IMR-90 (cell line): ENCODE results near the gene ZNF407. TPM values are rescaled to one million over a fixed set of nuclear protein-coding genes. Genes with fewer than 3 reads are reported as not detected.

Source experiments
- ATAC-seq: fragments of 200-7000 bp; cut with Tn5 transposase; 2 replicates; pipeline ENCODE4 v1.9.1; 2020; ENCODE audit warnings: low read depth, mild to moderate bottlenecking, moderate library complexity
- BruUV-seq: library from RNA; stranded (reverse); fragments of 400-500 nt; replicated peaks from 2 replicates; lab custom pipeline; 2021; lab: Mats Ljungman, UMichigan
- CTCF ChIA-PET: fragments of 300-600 bp; formaldehyde crosslinking; extraction: SDS; loops from one replicate; lab custom pipeline; 2021; ENCODE audit warnings: antibody characterized with exemption; lab: Yijun Ruan, JAX
- POLR2A ChIA-PET: fragments of 300-600 bp; sonication (Branson Sonifier 250); formaldehyde crosslinking; loops from one replicate; lab custom pipeline; 2022; ENCODE audit warnings: antibody characterized with exemption; ENCODE audit not compliant: unreplicated experiment; lab: Charles Lee
- DNase-seq: peaks from one replicate; pipeline ENCODE4 v3.0.0; 2013
- H2AFZ ChIP-seq: replicated peaks from 2 replicates; pipeline ENCODE3; 2013; ENCODE audit warnings: low read length, mild to moderate bottlenecking; ENCODE audit not compliant: poor library complexity
- H2AK5ac ChIP-seq: 2 replicates; pipeline ENCODE4 v1.6.1; 2013; ENCODE audit warnings: low read depth, low read length, inconsistent platforms
- H2AK9ac ChIP-seq: replicated peaks from 2 replicates; pipeline ENCODE3; 2013; ENCODE audit warnings: mild to moderate bottlenecking, low read depth, low read length, moderate library complexity; ENCODE audit not compliant: poor library complexity
- H2BK120ac ChIP-seq: 2 replicates; pipeline ENCODE4 v1.6.1; 2013; ENCODE audit warnings: low read depth, low read length, inconsistent platforms
- H2BK15ac ChIP-seq: 3 replicates; pipeline ENCODE4 v1.6.1; 2013; ENCODE audit warnings: low read depth, low read length, inconsistent platforms
- H2BK20ac ChIP-seq: 2 replicates; pipeline ENCODE4 v1.6.1; 2013; ENCODE audit warnings: low read depth, mild to moderate bottlenecking, inconsistent platforms, low read length, moderate library complexity
- H2BK5ac ChIP-seq: 2 replicates; pipeline ENCODE4 v1.6.1; 2013; ENCODE audit warnings: mild to moderate bottlenecking, low read depth, low read length, inconsistent platforms; ENCODE audit not compliant: poor library complexity, severe bottlenecking
- H3K14ac ChIP-seq: replicated peaks from 2 replicates; pipeline ENCODE4 v1.6.1; 2013; ENCODE audit warnings: low read depth, low read length, inconsistent platforms
- H3K18ac ChIP-seq: 2 replicates; pipeline ENCODE4 v1.6.1; 2013; ENCODE audit warnings: low read depth, low read length, control low read depth
- H3K23ac ChIP-seq: 2 replicates; pipeline ENCODE4 v1.6.1; 2013; ENCODE audit warnings: low read depth, low read length, inconsistent platforms
- H3K27ac ChIP-seq: 2 replicates; pipeline ENCODE4 v1.5.1; 2013; ENCODE audit warnings: mild to moderate bottlenecking, control low read depth, low read length; ENCODE audit not compliant: insufficient read depth
- H3K27me3 ChIP-seq: 2 replicates; pipeline ENCODE4 v1.6.1; 2013; ENCODE audit warnings: low read length; ENCODE audit not compliant: control insufficient read depth, insufficient read depth
- H3K36me3 ChIP-seq: 2 replicates; pipeline ENCODE4 v1.6.1; 2013; ENCODE audit warnings: low read length, mixed read lengths; ENCODE audit not compliant: control insufficient read depth, insufficient read depth
- H3K4ac ChIP-seq: 2 replicates; pipeline ENCODE4 v1.6.1; 2013; ENCODE audit warnings: low read depth, low read length, inconsistent platforms
- H3K4me1 ChIP-seq: 2 replicates; pipeline ENCODE4 v1.6.1; 2013; ENCODE audit warnings: low read length, mixed read lengths; ENCODE audit not compliant: control insufficient read depth, insufficient read depth
- H3K4me2 ChIP-seq: 2 replicates; pipeline ENCODE4 v1.6.1; 2013; ENCODE audit warnings: low read depth, mild to moderate bottlenecking, control low read depth, low read length, moderate library complexity
- H3K4me3 ChIP-seq: 2 replicates; pipeline ENCODE4 v1.5.1; 2013; ENCODE audit warnings: low read depth, mild to moderate bottlenecking, control low read depth, low read length, moderate library complexity; ENCODE audit not compliant: insufficient read depth
- H3K56ac ChIP-seq: 2 replicates; pipeline ENCODE4 v1.6.1; 2013; ENCODE audit warnings: low read length, inconsistent platforms; ENCODE audit not compliant: insufficient read depth; ENCODE audit errors: extremely low read depth
- H3K79me1 ChIP-seq, 2 experiments: 2 replicates each; pipeline ENCODE4 v1.6.1; 2013; ENCODE audit warnings: low read length in 2 of 2, inconsistent platforms in 1 of 2, low read depth in 1 of 2
- H3K9ac ChIP-seq: 2 replicates; pipeline ENCODE4 v1.6.1; 2013; ENCODE audit warnings: low read depth, low read length, control low read depth
- H3K9me1 ChIP-seq: 2 replicates; pipeline ENCODE4 v1.6.1; 2013; ENCODE audit warnings: low read length, inconsistent platforms; ENCODE audit not compliant: insufficient read depth
- H3K9me3 ChIP-seq: 2 replicates; pipeline ENCODE4 v1.6.1; 2013; ENCODE audit warnings: low read length; ENCODE audit not compliant: control insufficient read depth, insufficient read depth
- H4K20me1 ChIP-seq: 2 replicates; pipeline ENCODE4 v1.6.1; 2013; ENCODE audit warnings: low read length, inconsistent platforms; ENCODE audit not compliant: insufficient read depth
- H4K5ac ChIP-seq: 2 replicates; pipeline ENCODE4 v1.6.1; 2013; ENCODE audit warnings: mild to moderate bottlenecking, low read depth, low read length, control low read depth
- H4K8ac ChIP-seq, 2 experiments: 2 replicates each; pipeline ENCODE4 v1.6.1; 2013; ENCODE audit warnings: low read depth in 2 of 2, low read length in 2 of 2, control low read depth in 1 of 2, inconsistent platforms in 1 of 2
- H4K91ac ChIP-seq: 2 replicates; pipeline ENCODE4 v1.6.1; 2013; ENCODE audit warnings: low read depth, low read length, inconsistent platforms; ENCODE audit not compliant: insufficient read depth
- CEBPB ChIP-seq: IDR thresholded peaks from 2 replicates; pipeline ENCODE4 v1.6.1; 2012; ENCODE audit warnings: low read depth, low read length, improper control_type of control experiment
- CHD1 ChIP-seq: IDR thresholded peaks from 2 replicates; pipeline ENCODE4 v1.6.1; 2012; ENCODE audit warnings: low read depth, low read length, improper control_type of control experiment
- ELK1 ChIP-seq: fragments of 150-350 bp; IDR thresholded peaks from 2 replicates; pipeline ENCODE4 v1.6.1; 2016; ENCODE audit warnings: low read depth, mild to moderate bottlenecking, low read length, moderate library complexity, borderline replicate concordance
- FOS ChIP-seq: fragments of 150-350 bp; IDR thresholded peaks from 2 replicates; pipeline ENCODE4 v1.6.1; 2016; ENCODE audit warnings: low read depth, low read length
- MAFK ChIP-seq: IDR thresholded peaks from 2 replicates; pipeline ENCODE4 v1.6.1; 2012; ENCODE audit warnings: low read depth, low read length, improper control_type of control experiment
- MAZ ChIP-seq: IDR thresholded peaks from 2 replicates; pipeline ENCODE4 v1.6.1; 2012; ENCODE audit warnings: low read depth, mild to moderate bottlenecking, low read length, improper control_type of control experiment, moderate library complexity, borderline replicate concordance
- MXI1 ChIP-seq: IDR thresholded peaks from 2 replicates; pipeline ENCODE4 v1.6.1; 2012; ENCODE audit warnings: low read depth, mild to moderate bottlenecking, low read length, moderate library complexity, borderline replicate concordance
- NFE2L2 ChIP-seq: fragments of 150-350 bp; IDR thresholded peaks from 2 replicates; pipeline ENCODE4 v1.6.1; 2016; ENCODE audit warnings: low read depth, mild to moderate bottlenecking, low read length
- POLR2A ChIP-seq: IDR thresholded peaks from 2 replicates; pipeline ENCODE4 v1.6.1; 2012; ENCODE audit warnings: mild to moderate bottlenecking, low read depth, low read length
- RAD21 ChIP-seq: IDR thresholded peaks from 2 replicates; pipeline ENCODE4 v1.6.1; 2012; ENCODE audit warnings: low read length, improper control_type of control experiment
- RCOR1 ChIP-seq: IDR thresholded peaks from 2 replicates; pipeline ENCODE4 v1.6.1; 2012; ENCODE audit warnings: mild to moderate bottlenecking, low read length, improper control_type of control experiment; ENCODE audit not compliant: insufficient replicate concordance
- SMC3 ChIP-seq: fragments of 150-350 bp; IDR thresholded peaks from 2 replicates; pipeline ENCODE4 v1.6.1; 2016; ENCODE audit warnings: low read depth, mild to moderate bottlenecking, antibody characterized with exemption, low read length, moderate library complexity
- USF2 ChIP-seq: fragments of 150-350 bp; IDR thresholded peaks from 2 replicates; pipeline ENCODE4 v1.6.1; 2017; ENCODE audit warnings: mild to moderate bottlenecking, antibody characterized with exemption, low read length, low read depth
- WGBS, 2 experiments: methylation state at CpG; one replicate each; pipeline versions ENCODE4 v1.1.5 to v1.1.7; 2013; ENCODE audit warnings: missing lambda C conversion rate in 2 of 2; ENCODE audit not compliant: insufficient read length in 1 of 2; ENCODE audit errors: extremely low coverage in 2 of 2; 5-methylcytosine and 5-hydroxymethylcytosine counted together
- dilution Hi-C: fragments of 300-500 bp; cut with HindIII; formaldehyde crosslinking; loops from one replicate; pipeline ENCODE4 v1.14.3; 2018; ENCODE audit warnings: low sequenced_read_pairs; ENCODE audit not compliant: unreplicated experiment
- in situ Hi-C: fragments of 300-500 bp; cut with MboI; formaldehyde crosslinking; loops from 3 replicates; pipeline ENCODE4 v1.14.3; 2019; ENCODE audit warnings: low sequenced_read_pairs, inconsistent platforms, mixed read lengths
- intact Hi-C: fragments of 100-400 bp; cut with micrococcal nuclease; formaldehyde crosslinking; loops from 2 replicates; pipeline ENCODE4 v1.10.0; 2022
- polyA plus RNA-seq, 3 experiments: library from polyadenylated mRNA; depleted of rRNA; stranded (reverse); fragments of >200 nt; gene quantifications; 2 replicates each; pipeline ENCODE4 v1.2.3, GENCODE V29; 2012; ENCODE audit warnings: low replicate concordance in 1 of 3
- total RNA-seq: library from RNA; depleted of rRNA; stranded (reverse); fragments of >200 nt; gene quantifications from 2 replicates; pipeline ENCODE4 v1.2.3, GENCODE V29; 2012
- TF ChIP-seq, protein P1 (sequence below): conservative IDR thresholded peaks from 2 replicates; pipeline ENCODE4 v1.5.1; 2012; ENCODE audit warnings: mild to moderate bottlenecking, low read depth, low read length, improper control_type of control experiment

Gene ZNF407
- total and polyA plus RNA-seq, 2 of the 4 experiments (the other 2 are of a cell fraction): 3.1 to 20.1 TPM

DNA sequence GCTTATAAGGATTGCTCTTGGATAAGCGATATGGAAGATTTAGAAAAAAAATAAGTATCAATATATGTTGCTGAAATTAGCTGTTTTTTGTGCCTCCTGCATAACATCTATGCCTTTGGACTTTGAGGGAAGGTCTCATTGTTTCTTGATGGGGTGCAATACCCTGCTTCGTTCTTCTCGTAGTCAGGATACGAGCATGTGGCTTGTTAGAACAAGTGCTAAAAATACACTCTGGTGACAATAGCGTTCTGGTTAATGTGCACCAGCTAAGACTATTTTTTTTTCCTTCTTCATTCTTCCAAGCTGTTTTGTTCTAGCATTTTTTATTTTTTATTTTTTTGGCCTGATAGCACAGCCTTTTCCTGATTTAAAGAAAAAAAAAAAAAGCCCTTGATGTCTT, 97.5 kb downstream of the ZNF407 start:
- H2AK5ac ChIP-seq: no peak overlapping the region
- no peak overlapping the region for H2AK9ac ChIP-seq
- no peaks in the 10 kb centered on the region for H3K27me3 ChIP-seq
- H2BK15ac ChIP-seq: no peak overlapping the region
- no peak overlapping the region for H3K4me2 ChIP-seq
- ATAC-seq: no peak
- no peak overlapping the region for H2AFZ ChIP-seq
- no peak overlapping the region for H2BK120ac ChIP-seq
- no peak overlapping the region for H3K4me3 ChIP-seq
- DNase-seq: no peak
- CTCF ChIA-PET: interaction anchor here (0.6 kb wide), 1 partner anchor 11 kb away, joined by 4 read pairs; no protein-coding TSS in a partner anchor
- no peak overlapping the region for H4K8ac ChIP-seq
- dilution Hi-C loops (no loop called here), in situ Hi-C loops (no loop called here), intact Hi-C loops (no loop called here)
- no peak overlapping the region for H3K9ac ChIP-seq
- TF ChIP-seq USF2 (no peak), MAFK (no peak), FOS (no peak), RCOR1 (no peak), CHD1 (no peak), SMC3 (no peak), ELK1 (no peak), RAD21 (no peak), MAZ (no peak), POLR2A (no peak), CEBPB (no peak), MXI1 (no peak), NFE2L2 (no peak)
- TF ChIP-seq, protein P1, sequence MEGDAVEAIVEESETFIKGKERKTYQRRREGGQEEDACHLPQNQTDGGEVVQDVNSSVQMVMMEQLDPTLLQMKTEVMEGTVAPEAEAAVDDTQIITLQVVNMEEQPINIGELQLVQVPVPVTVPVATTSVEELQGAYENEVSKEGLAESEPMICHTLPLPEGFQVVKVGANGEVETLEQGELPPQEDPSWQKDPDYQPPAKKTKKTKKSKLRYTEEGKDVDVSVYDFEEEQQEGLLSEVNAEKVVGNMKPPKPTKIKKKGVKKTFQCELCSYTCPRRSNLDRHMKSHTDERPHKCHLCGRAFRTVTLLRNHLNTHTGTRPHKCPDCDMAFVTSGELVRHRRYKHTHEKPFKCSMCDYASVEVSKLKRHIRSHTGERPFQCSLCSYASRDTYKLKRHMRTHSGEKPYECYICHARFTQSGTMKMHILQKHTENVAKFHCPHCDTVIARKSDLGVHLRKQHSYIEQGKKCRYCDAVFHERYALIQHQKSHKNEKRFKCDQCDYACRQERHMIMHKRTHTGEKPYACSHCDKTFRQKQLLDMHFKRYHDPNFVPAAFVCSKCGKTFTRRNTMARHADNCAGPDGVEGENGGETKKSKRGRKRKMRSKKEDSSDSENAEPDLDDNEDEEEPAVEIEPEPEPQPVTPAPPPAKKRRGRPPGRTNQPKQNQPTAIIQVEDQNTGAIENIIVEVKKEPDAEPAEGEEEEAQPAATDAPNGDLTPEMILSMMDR: no peak
- no peak overlapping the region for H4K91ac ChIP-seq
- no peak overlapping the region for H3K14ac ChIP-seq
- H4K20me1 ChIP-seq: no peaks in the 10 kb centered on the region
- BruUV-seq: no TSS peak
- H3K18ac ChIP-seq: no peak overlapping the region
- POLR2A ChIA-PET: no interaction called here
- no peak overlapping the region for H3K56ac ChIP-seq
- H3K9me1 ChIP-seq: 0 out of 2 replicates have a peak, but pooled peaks cover 2% of the 10 kb centered on the region
- H2BK20ac ChIP-seq: no peak overlapping the region
- no peak overlapping the region for H3K23ac ChIP-seq
- H3K4ac ChIP-seq: no peak overlapping the region
- no CpG with 5 or more reads among the region's 5 CpGs for WGBS, 2 experiments
- H3K79me1 ChIP-seq: peaks cover 0 to 14% of the 10 kb centered on the region in 2 experiments; a peak in 1 of 4 replicates
- H4K5ac ChIP-seq: no peak overlapping the region
- no peaks in the 10 kb centered on the region for H3K9me3 ChIP-seq
- H3K36me3 ChIP-seq: no peaks in the 10 kb centered on the region
- H3K27ac ChIP-seq: no peak overlapping the region
- no peaks in the 10 kb centered on the region for H3K4me1 ChIP-seq
- no peak overlapping the region for H2BK5ac ChIP-seq
